ENCODE results near the gene RTN4IP1. TPM values are rescaled to one million over a fixed set of nuclear protein-coding genes. Genes with fewer than 3 reads are reported as not detected.

RTN4IP1 gene
- total RNA-seq, 2 donors from 2014 or later: 7.1 to 8.9 TPM

- Histone ChIP-seq H3K4me1 (ENCODE audit: control insufficient read depth, insufficient read depth, low read length) (no peaks in the 10 kb centered on the region), H3K9ac (ENCODE audit: extremely low read depth, low read length, poor library complexity, severe bottlenecking) (no peak overlapping the region), H3K36me3 (ENCODE audit: control insufficient read depth, insufficient read depth, low read length) (no peaks in the 10 kb centered on the region), H3K27ac (ENCODE audit: low read depth, low read length) (no peak overlapping the region), H3K4me3 (ENCODE audit: low read length) (no peak overlapping the region), H3K9me3 (ENCODE audit: control insufficient read depth, low read length) (no peaks in the 10 kb centered on the region), H3K27me3 (ENCODE audit: control insufficient read depth, insufficient read depth, low read length, poor library complexity, severe bottlenecking) (no peaks in the 10 kb centered on the region)
- Mint-ChIP-seq H3K27ac (no peak overlapping the region), H3K4me1 (peaks cover 2% of the 10 kb centered on the region), H3K4me3 (no peak overlapping the region), H3K27me3 (ENCODE audit: insufficient read depth) (no peaks in the 10 kb centered on the region), H3K36me3 (ENCODE audit: low read depth) (no peaks in the 10 kb centered on the region), H3K9me3 (no peaks in the 10 kb centered on the region)
- 95 to 97% methylated on average over 3 of the region's 3 CpGs for WGBS, 2 experiments (ENCODE audit: insufficient coverage in 1 of 2, insufficient read length in 1 of 2)
- TF ChIP-seq CTCF (conservative IDR thresholded peaks at IDR 0.05): no peak
- no peak for DNase-seq
Observed at GRCh38 chr6:106529438-106529837, 99.9 kb downstream of the RTN4IP1 start.

GRCh38 chr6:106528521-106528920, 100.8 kb downstream of the RTN4IP1 start:
- Mint-ChIP-seq H3K4me3 (no peak overlapping the region), H3K27ac (no peak overlapping the region)
- no peak overlapping the region for H3K27ac ChIP-seq (ENCODE audit: low read depth, low read length)

GRCh38 chr6:106527979-106528378, 101.3 kb downstream of the RTN4IP1 start:
- Mint-ChIP-seq H3K4me1 (no peaks in the 10 kb centered on the region), H3K9me3 (no peaks in the 10 kb centered on the region), H3K36me3 (ENCODE audit: low read depth) (no peaks in the 10 kb centered on the region), H3K27me3 (ENCODE audit: insufficient read depth) (no peaks in the 10 kb centered on the region), H3K4me3 (no peak overlapping the region), H3K27ac (no peak overlapping the region)
- no peak overlapping the region for H3K27ac ChIP-seq (ENCODE audit: low read depth, low read length)
- H3K27me3 ChIP-seq (ENCODE audit: control insufficient read depth, insufficient read depth, low read length, poor library complexity, severe bottlenecking): no peaks in the 10 kb centered on the region
- H3K9me3 ChIP-seq (ENCODE audit: control insufficient read depth, low read length): no peaks in the 10 kb centered on the region
- H3K9ac ChIP-seq (ENCODE audit: extremely low read depth, low read length, poor library complexity, severe bottlenecking): no peak overlapping the region
- no peaks in the 10 kb centered on the region for H3K4me1 ChIP-seq (ENCODE audit: control insufficient read depth, insufficient read depth, low read length)
- no peak overlapping the region for H3K4me3 ChIP-seq (ENCODE audit: low read length)
- WGBS, 2 experiments (ENCODE audit: insufficient coverage in 1 of 2, insufficient read length in 1 of 2): 50 to 66% methylated on average over 1 to 3 of the region's 3 CpGs
- DNase-seq: no peak
- no peak for TF ChIP-seq CTCF (conservative IDR thresholded peaks at IDR 0.05)
- no peaks in the 10 kb centered on the region for H3K36me3 ChIP-seq (ENCODE audit: control insufficient read depth, insufficient read depth, low read length)

More at GRCh38 chr6:106528521-106528920, 100.8 kb downstream of the RTN4IP1 start:
- H3K36me3 ChIP-seq (ENCODE audit: control insufficient read depth, insufficient read depth, low read length): no peaks in the 10 kb centered on the region
- H3K4me1 Mint-ChIP-seq: no peaks in the 10 kb centered on the region
- no peaks in the 10 kb centered on the region for H3K9me3 Mint-ChIP-seq
- no peak overlapping the region for H3K4me3 ChIP-seq (ENCODE audit: low read length)
- H3K27me3 ChIP-seq (ENCODE audit: control insufficient read depth, insufficient read depth, low read length, poor library complexity, severe bottlenecking): no peaks in the 10 kb centered on the region
- whole genome bisulfite sequencing, 2 experiments (ENCODE audit: insufficient coverage in 1 of 2, insufficient read length in 1 of 2): 64% methylated on average over 1 of the region's 2 CpGs; no CpG with 5 or more reads in 1 of the 2 experiments
- no peak for DNase-seq
- no peak for TF ChIP-seq CTCF (conservative IDR thresholded peaks at IDR 0.05)
- no peaks in the 10 kb centered on the region for H3K9me3 ChIP-seq (ENCODE audit: control insufficient read depth, low read length)
- H3K4me1 ChIP-seq (ENCODE audit: control insufficient read depth, insufficient read depth, low read length): no peaks in the 10 kb centered on the region
- no peaks in the 10 kb centered on the region for H3K27me3 Mint-ChIP-seq (ENCODE audit: insufficient read depth)
- H3K9ac ChIP-seq (ENCODE audit: extremely low read depth, low read length, poor library complexity, severe bottlenecking): no peak overlapping the region
- H3K36me3 Mint-ChIP-seq (ENCODE audit: low read depth): no peaks in the 10 kb centered on the region

Measured in endodermal cell (in vitro differentiated cells).